Measurements from ENCODE around the gene CPNE4. TPM values are rescaled to one million over a fixed set of nuclear protein-coding genes. Genes with fewer than 3 reads are reported as not detected.

CPNE4 gene
- total RNA-seq, 1 donor from 2014 or later, result not detected

DNA sequence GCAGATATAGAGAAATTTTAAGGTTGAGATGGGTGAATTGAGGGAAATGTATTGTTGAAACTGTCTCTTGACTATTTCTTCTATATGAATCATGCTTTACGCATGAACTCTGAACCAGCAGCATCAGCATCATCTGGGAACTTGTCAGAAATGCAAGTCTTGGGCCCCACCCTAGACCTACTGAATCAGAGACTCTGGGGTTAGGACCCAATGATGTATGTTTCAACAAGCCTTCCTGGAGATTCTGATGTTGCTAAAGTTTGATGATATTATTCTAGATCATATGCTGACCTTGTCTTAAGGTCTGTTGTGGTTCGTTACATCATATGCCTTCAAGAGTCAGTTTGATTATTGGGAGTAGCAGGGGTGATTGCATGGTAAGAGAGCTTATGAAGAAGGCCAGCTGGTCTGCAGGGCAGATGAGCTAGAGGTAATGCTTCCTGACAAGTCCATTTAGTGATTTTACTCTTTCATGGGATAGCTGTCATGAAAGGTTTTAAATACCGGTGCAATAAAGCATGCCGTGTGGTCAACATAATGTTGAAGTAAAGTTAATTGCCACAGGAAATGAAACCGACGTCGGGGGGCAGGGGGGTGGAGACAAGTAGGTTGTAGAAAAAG lies 379.6 kb downstream of the CPNE4 start:
- DNase-seq (ENCODE audit: low spot score), result no peak
- H3K4me3 Mint-ChIP-seq (ENCODE audit: unreplicated experiment), result no peak overlapping the region
- peaks cover 7% of the 10 kb centered on the region for H3K27me3 Mint-ChIP-seq (ENCODE audit: low read depth)
- H3K9me3 Mint-ChIP-seq (ENCODE audit: low read depth), result no peaks in the 10 kb centered on the region
- H3K36me3 Mint-ChIP-seq (ENCODE audit: low read depth), result no peaks in the 10 kb centered on the region
- TF ChIP-seq, protein P1, sequence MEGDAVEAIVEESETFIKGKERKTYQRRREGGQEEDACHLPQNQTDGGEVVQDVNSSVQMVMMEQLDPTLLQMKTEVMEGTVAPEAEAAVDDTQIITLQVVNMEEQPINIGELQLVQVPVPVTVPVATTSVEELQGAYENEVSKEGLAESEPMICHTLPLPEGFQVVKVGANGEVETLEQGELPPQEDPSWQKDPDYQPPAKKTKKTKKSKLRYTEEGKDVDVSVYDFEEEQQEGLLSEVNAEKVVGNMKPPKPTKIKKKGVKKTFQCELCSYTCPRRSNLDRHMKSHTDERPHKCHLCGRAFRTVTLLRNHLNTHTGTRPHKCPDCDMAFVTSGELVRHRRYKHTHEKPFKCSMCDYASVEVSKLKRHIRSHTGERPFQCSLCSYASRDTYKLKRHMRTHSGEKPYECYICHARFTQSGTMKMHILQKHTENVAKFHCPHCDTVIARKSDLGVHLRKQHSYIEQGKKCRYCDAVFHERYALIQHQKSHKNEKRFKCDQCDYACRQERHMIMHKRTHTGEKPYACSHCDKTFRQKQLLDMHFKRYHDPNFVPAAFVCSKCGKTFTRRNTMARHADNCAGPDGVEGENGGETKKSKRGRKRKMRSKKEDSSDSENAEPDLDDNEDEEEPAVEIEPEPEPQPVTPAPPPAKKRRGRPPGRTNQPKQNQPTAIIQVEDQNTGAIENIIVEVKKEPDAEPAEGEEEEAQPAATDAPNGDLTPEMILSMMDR (IDR thresholded peaks at IDR 0.05), result no peak
- H3K4me1 Mint-ChIP-seq (ENCODE audit: low read depth), result no peaks in the 10 kb centered on the region
- no peak overlapping the region for H3K27ac Mint-ChIP-seq (ENCODE audit: unreplicated experiment)

DNA sequence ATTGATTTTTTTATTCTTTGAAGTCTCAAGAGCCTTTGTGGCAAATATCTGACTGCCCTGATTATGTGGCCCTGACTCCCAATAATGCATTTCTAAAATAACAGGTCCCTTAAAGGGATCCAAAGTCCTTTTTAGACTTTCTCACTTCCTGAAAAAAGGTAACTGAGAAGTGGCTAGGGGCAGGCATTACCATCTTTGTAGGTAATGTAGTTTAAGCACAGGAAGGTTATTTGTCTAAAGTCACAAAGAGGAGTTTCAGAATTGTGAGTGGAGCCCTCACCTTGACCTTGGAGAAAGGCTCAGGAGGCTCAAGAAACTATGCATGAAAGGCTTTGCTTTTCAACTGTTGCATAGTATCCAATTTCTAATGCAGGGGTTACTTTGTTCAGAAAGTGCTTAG lies 389.2 kb downstream of the CPNE4 start:
- DNase-seq (ENCODE audit: low spot score), result no peak
- no peak overlapping the region for H3K27ac Mint-ChIP-seq (ENCODE audit: unreplicated experiment)
- no peaks in the 10 kb centered on the region for H3K36me3 Mint-ChIP-seq (ENCODE audit: low read depth)
- H3K4me1 Mint-ChIP-seq (ENCODE audit: low read depth), result no peaks in the 10 kb centered on the region
- TF ChIP-seq, protein P1 (IDR thresholded peaks at IDR 0.05), result no peak
- H3K27me3 Mint-ChIP-seq (ENCODE audit: low read depth), result no peaks in the 10 kb centered on the region
- H3K9me3 Mint-ChIP-seq (ENCODE audit: low read depth), result no peaks in the 10 kb centered on the region
- no peak overlapping the region for H3K4me3 Mint-ChIP-seq (ENCODE audit: unreplicated experiment)

DNA sequence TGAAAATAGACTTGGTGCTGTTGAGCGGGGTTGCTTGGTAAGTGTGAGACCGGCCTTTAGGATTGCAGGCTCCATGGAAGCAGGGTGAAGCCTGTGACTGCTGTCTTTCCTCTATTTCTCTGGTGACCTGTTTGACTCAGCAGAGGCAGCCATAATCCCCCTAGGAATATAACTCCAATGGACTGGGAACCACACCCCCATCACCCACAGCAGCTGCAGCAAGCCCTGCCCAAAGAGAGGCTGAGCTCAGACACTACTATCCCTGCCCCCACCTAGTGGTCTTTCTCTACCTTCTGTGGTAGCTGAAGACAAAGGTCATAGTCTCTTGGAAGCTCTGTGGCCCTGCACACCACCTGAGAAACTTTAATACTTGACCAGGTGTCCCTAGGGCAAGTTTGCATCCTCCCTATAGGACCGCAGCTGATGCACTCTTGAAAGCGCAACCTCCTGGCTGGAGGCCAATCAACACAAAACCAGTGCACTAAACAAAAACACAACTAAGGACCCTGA lies 398.5 kb downstream of the CPNE4 start:
- DNase-seq (ENCODE audit: low spot score), result no peak
- TF ChIP-seq, protein P1 (IDR thresholded peaks at IDR 0.05), result no peak
- H3K27me3 Mint-ChIP-seq (ENCODE audit: low read depth), result peaks cover 5% of the 10 kb centered on the region

DNA sequence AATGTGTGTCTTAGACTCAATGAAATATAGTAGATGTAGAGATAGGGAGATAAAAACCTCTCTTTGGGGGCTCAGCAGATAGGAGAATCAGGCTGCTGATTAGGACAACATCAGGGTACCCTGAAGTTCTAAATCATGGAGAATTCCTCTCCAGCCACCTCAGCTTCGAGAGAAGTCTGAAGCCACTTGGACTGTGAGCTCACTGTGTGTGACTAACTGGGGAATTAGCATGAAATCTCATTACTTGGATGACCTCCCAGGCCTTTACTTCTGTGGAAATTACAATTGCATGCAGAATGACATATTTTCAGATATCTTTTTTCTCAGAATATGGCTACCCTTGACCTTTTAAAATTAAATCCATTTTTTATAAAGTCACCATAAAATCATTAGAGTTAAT lies 404.0 kb downstream of the CPNE4 start:
- Mint-ChIP-seq H3K27me3 (ENCODE audit: low read depth) (peaks cover 2% of the 10 kb centered on the region), H3K4me1 (ENCODE audit: low read depth) (no peaks in the 10 kb centered on the region), H3K9me3 (ENCODE audit: low read depth) (no peaks in the 10 kb centered on the region), H3K27ac (ENCODE audit: unreplicated experiment) (no peak overlapping the region), H3K4me3 (ENCODE audit: unreplicated experiment) (no peak overlapping the region), H3K36me3 (ENCODE audit: low read depth) (no peaks in the 10 kb centered on the region)
- TF ChIP-seq, protein P1 (IDR thresholded peaks at IDR 0.05), result no peak
- DNase-seq (ENCODE audit: low spot score), result no peak

More for the DNA sequence above, 398.5 kb downstream of the CPNE4 start:
- Mint-ChIP-seq H3K4me1 (ENCODE audit: low read depth) (no peaks in the 10 kb centered on the region), H3K36me3 (ENCODE audit: low read depth) (no peaks in the 10 kb centered on the region), H3K27ac (ENCODE audit: unreplicated experiment) (no peak overlapping the region), H3K9me3 (ENCODE audit: low read depth) (no peaks in the 10 kb centered on the region), H3K4me3 (ENCODE audit: unreplicated experiment) (no peak overlapping the region)

DNA sequence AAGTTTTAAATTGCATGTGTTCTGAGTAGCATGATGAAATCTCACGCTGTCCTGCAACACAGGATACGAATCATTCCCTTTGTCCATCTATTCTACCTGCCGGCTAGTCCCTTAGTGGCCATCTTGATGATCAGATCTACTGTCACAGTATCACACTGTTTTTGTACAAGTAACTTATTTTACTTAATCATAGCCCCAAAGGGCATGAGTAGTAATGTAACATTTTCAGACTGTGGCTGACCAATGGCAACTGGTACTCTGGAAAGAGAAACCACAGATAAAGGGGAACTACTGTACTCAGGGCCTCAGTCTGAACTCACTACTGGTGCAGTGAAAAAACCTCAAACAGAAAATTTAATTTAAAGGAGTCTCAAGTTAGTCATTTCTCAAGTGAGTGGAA lies 404.7 kb downstream of the CPNE4 start:
- TF ChIP-seq, protein P1 (IDR thresholded peaks at IDR 0.05), result no peak
- Mint-ChIP-seq H3K4me3 (ENCODE audit: unreplicated experiment) (no peak overlapping the region), H3K27me3 (ENCODE audit: low read depth) (peaks cover 2% of the 10 kb centered on the region), H3K9me3 (ENCODE audit: low read depth) (no peaks in the 10 kb centered on the region), H3K27ac (ENCODE audit: unreplicated experiment) (no peak overlapping the region), H3K36me3 (ENCODE audit: low read depth) (no peaks in the 10 kb centered on the region), H3K4me1 (ENCODE audit: low read depth) (no peaks in the 10 kb centered on the region)
- DNase-seq (ENCODE audit: low spot score), result no peak
